ENCODE results near the gene POLR2M.

Gene POLR2M

DNA sequence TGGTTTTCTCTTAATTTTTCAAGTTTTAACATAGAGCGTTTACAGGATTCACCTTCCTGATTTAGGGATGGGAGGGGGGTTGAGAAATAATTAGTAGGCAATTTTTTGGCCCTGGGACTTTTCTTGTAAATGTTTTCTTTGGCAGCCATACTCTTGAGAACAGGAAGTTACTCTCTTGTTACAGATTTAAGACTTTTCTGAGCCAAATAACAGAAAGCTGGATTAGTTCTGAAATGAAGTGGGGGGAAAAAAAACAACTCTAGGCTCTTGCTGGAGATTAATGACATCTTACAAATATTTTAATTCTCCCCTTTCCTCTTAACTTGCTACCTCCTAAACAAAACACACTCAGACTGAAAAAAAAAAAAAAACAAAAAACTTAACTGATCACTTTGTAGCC, 13.8 kb upstream of the POLR2M start:
- no peak for DNase-seq (ENCODE audit: low read depth in 2 of 2)

DNA sequence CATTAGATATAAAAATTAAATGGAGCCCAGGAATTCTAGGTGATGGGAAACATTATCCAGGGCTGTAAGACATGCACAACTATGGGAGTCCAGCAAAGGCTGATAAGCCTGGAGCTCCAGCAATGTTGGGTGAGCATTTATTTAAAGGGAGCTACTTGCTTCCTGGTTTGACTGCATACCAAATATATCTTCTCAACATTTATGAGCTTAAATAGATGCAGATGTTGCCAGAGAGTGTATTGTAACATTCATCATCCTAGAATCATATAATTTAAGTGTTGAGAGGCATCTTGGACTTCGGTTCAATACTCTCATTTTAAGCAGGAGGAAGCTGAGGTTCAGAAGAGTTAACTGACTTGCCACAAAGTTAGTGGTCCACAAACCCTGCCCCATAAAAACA, 12.2 kb upstream of the POLR2M start:
- DNase-seq (ENCODE audit: low read depth in 2 of 2), result no peak

DNA sequence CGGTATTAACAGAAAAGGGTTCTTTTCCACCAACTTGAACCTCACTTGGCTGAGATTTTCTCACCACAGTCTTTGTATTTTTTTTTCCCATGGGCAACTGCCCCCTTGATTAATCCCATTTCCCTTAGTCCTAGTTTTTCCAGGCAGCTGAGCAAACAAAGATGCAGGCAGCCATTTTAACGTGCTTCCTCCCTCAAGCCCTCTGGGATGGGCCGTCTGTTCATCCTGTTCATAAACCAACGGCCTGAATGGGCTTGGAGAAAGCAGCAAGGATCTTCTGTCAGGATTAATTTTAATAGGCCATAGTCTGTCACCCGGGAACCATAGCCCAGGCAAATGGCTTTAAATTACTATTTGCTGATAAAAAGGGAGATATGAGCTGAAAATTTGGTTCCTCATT, 10.4 kb upstream of the POLR2M start:
- DNase-seq (ENCODE audit: low read depth in 2 of 2), result no peak

DNA sequence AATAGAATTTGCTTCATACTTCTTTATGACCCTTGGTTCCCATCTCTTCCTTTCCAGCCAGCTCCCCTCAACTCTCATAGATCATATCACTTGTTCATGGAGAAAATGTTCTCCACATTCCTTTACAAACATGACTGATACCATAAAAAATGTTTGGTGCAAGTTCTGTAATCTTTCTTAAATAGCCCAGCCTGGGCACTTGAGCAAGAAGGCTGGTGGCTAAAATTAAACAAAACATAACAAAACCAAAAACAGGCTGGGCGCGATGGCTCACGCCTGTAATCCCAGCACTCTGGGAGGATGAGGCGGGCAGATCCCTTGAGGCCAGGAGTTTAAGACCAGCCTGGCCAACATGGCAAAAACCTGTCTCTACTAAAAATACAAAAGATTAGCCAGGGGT, 8.9 kb upstream of the POLR2M start:
- DNase-seq (ENCODE audit: low read depth in 2 of 2), result no peak

DNA sequence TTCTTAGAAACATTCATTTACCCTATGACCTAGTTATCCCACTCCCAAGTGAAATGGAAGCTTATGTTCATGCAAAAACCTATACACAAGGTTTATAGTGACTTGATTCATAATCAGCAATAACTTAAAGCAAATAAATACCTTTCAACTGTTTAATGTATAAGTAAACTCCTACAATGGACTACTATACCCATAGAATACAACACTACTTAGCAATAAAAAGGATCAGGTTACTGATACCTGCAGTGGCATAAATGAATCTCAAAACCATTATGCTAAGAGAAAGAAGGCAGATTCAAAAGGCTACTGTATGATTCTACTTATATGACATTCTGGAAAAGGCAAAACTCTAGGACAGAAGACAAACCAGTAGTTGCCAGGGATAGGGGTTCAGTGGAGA, 8.3 kb upstream of the POLR2M start:
- DNase-seq (ENCODE audit: low read depth in 2 of 2), result no peak

DNA sequence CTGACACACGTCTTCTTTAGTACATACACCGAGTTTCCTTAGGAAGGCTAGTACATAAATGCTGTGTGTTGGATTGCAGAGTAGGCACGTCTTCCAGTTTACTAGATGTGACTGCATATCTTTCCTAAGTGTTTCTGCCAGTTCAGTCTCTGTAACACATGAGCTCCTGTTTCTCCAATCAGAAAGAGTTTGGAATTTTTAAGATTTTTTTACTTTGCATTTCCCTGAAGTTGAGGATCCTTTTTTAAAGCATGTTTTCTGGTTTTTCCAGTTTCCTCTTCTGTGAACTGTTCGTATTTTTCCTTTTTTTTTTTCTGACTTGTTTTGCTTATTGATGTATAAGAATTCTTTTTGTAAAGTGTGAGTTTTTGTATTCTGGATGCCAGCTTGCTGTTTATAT, 7.5 kb upstream of the POLR2M start:
- no peak for DNase-seq (ENCODE audit: low read depth in 2 of 2)

DNA sequence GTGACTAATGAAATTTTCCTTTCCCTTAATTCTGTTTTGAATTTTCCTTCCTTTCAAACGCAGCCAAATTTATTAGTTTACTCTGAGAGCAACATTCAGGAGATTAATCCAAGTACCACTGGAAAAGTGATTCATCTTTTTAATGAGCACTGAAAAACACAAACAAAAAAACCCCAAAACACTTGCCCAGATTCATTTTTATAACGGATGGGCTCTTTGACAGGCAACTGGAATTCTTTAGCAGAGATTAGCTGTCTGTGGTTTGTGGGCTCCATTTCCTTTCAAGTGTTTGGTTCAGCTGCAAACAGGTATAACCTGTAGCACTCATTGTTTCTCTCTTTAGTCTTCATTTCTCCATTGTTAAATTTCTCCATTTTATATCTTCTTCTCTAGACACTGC, 3.1 kb upstream of the POLR2M start:
- no peak for DNase-seq (ENCODE audit: low read depth in 2 of 2)

DNA sequence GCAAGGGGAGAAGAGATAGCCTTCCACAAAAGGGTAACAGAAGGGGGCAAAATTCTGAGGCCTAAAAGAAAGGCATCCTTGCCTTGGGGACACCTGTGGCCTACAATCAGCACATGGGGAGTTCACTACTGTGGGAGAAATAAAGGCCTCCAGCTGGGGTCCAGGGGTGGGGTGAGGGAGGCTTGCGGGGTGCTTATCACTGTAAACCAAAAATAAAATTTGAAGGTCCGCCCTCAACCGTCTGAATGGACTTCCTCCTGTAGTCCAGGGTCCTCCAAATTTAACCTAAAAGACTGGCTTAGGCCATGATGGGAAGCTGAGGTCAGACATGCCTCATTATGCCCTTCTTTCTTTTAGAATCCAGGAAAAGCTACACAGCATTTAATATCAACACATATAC, 2.1 kb upstream of the POLR2M start:
- no peak for DNase-seq (ENCODE audit: low read depth in 2 of 2)

DNA sequence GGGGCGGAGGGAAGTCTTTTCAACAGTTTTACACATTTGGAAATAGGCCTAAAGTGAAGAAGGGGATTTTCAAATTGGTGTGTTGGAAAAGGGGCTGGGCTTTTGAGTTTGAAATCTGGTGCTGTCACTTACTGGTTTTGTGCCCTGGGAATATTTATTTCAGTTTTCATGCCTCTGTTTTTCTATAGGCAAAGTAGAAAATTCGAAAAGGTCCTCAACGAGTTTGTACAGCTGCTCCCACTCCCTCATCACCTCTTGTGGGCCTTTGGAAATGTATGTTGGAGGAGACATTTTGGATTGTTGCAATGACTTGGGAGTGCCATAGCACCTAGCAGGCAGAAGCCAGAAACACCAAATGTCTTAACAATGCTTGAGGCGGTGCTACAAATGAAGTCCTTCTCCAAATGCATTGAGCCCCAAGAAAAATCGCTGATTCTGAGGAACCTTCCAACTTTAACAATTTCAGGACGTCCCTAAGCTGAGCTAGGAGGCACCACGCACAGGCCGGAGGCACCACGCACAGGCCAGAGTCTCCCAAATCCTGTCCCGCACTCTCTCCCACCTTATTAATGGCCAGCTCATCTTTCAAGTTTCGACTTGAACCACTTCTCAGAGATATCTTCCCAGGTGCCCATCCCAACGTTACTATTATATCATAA, 639 bp upstream of the POLR2M start:
- DNase-seq (ENCODE audit: low read depth in 2 of 2), result no peak

DNA sequence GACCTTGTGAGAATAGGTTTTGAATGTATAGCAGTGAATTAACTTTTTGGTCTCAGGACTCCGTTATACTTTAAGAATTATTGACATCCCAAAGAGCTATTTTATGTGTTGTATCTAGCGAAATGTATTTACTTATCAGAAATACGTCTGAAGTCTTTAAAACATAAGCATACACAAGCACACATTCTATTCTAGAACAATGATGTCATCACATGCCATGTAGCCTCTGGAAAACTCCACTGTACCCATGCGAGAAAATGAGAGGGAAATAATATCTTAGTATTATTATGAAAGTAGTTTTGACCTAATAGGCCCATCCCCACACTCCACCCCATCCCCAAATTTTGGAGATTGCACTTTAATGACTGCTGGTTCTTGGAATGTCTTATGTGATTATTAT, 1.5 kb downstream of the POLR2M start:
- DNase-seq (ENCODE audit: low read depth in 2 of 2), result no peak

DNA sequence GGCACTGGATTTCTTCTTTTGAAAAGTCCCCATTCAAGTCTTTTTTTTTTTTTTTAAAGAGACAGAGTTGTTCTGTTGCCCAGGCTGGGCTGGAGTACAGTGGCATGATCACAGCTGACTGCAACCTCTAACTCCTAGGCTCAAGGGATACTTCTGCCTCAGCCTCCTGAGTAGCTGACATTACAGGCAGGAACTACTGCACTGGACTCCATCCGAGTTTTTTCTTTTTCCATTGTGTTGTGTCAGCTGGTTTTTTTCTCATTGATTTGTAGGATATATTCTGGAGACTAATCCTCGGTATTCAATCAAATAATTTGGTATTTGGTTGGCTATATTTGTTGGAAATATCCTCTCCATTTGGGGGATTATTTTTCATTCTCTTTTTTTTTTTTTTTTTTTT, 11.8 kb downstream of the POLR2M start:
- no peak for DNase-seq (ENCODE audit: low read depth in 2 of 2)

DNA sequence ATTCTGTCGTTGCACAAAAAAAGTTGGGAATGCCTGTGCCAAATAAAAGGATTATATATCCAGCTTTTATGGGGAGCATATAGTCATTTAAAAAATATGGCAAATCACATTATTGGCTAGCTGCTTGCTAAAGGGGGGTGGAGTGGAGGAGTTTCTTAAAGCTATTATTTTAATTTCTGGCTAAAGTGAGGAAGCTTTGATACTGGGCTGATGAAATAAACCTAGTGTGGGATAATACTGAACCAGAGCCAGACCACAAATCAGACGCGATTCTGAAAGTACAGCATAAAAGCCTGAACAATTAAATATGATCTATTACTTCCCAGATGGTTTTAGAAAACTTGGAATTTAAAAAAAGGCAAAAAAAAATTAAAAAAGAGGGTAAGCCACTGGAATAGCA, 14.4 kb downstream of the POLR2M start:
- DNase-seq (ENCODE audit: low read depth in 2 of 2), result no peak

DNA sequence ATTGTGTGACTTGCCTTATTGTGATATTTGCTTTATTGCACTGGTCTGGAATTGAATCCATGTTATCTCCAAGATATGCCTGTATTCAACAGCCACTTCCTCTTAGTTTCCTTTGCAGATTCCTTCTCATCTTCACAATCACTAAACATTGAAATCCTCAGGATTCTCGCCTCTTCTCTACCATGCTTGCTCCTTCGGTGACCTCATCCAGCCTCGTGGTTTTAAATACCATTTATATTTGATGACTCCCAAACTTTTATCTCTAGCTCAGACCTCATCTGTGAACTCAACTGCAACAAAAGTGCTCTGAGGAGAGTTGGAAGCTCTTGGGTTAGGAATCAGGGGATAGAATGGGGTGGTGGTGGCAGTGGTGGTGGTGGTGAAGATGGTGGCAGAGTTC, 19.9 kb downstream of the POLR2M start:
- DNase-seq (ENCODE audit: low read depth in 2 of 2), result no peak

DNA sequence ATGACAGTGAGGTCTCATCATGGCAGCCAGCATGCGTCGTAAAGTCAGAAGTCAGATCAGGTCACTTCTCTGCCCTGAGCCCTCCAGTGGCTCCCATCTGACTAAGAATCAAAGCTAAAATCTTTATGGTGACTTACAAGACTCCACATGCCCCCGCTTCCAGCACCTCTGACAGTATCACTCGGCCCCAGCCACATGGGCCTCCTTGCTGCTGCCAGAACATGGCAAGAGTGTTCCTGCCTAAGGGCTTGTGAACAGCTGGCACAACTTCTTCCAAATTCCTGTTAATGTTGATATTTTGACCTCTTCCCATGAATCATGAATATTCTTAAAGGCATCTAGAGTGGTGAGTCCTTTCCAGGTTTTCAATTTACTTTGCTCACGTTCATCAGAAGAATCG, 20.5 kb downstream of the POLR2M start:
- DNase-seq (ENCODE audit: low read depth in 2 of 2), result no peak

DNA sequence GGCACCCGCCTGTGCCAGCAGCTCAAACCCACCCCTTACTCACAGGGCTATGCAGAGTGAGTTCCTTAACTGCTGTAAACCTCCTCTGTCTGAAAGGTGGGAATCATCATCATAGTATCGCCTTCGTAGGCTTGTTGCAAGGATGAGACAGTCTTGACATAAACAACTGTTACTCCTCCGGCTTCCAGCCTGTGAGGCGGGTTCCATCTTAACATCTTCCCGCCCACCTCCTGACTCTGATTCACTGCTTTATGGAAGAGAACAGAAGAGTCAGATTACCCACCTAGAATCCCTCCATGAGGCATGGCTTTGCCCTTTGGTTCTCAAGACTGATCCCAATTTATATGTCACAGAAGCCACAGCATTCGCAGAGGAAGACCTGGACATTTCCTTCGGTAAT, 21.9 kb downstream of the POLR2M start:
- no peak for DNase-seq (ENCODE audit: low read depth in 2 of 2)

DNA sequence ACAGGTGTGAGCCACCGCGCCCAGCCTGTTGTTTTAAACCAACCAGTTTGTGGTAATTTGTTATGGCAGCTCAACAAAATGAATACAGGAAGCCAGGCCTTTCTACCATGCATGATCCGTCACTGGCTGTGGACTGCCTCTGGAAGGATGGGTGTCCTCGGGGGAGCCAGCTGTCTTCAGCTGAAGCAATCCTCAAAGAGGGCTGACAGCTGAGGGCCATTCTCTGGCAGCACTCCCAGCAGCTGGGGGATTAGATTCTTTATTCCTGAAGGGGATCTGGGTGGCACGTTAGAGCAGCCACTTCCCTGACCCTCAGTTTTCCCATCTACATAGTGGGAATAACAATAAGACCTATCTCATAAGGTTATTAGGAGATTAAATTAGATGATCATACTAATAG, 24.4 kb downstream of the POLR2M start:
- DNase-seq (ENCODE audit: low read depth in 2 of 2), result no peak

DNA sequence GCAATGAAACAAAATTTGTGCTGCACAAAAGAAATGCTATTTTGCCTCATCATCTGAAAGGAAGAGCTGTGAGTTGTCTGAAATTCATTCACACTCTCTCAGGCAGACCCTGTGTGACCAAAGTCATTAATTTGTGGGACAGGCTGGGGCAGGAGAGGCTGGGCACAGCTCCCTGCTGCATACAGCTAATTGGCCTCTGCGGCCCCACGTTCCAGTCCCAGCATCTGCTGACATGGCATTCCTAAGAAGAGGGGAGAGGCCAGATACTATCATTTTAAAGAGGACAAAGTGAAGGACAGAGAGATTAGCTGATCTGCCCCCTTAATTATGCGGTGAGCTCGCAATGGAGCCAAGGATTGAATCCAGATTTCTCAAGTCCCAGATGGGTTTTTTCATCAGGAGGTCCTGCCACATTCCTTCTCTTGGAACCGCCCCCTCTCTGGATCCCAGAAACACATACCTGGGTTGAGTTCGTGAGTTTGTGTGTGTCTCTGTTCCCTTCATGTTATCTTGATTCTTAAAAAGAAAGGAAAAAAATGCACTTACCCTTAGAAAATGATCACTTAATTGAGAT, 25.1 kb downstream of the POLR2M start:
- DNase-seq (ENCODE audit: low read depth in 2 of 2), result no peak

DNA sequence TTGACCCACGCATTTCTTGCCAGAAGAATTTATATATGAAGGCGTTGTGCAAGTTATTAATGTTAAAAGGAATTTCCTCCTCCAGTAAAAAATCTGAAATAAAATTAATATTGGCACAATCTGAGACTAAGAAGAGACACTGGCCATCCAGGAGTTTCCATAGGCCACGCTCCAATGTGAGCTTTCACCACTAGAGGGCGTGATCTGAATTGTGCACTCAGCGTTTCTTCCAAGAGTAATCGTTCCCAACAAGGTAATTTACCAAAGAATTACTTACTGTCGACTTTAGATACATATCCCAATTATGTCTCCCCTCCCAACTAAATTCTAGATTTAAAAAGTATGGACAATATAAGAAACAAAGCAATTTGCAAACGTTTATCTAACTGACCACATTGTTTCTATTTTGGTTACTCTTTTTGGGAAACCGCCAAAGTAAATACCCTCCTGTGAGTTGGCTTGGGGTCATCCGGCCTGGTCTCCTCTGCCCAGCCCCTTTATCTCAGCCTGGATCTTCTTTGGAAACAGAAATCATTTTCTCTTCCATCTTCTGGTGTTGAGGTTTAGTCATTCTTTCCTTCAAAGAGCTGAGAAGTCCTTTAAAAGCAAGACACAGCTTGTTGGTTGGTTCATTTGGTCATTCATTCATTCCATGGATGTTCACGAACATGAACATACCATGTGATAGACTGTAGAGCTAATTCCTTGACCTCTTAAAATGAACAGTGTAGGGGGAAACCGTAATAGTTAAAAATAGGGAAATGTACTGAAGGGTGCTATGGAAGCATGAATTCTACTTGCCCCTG, 26.2 kb downstream of the POLR2M start:
- peak in 1 of 2 donors; percentile 7 for DNase-seq (ENCODE audit: low read depth in 2 of 2)

DNA sequence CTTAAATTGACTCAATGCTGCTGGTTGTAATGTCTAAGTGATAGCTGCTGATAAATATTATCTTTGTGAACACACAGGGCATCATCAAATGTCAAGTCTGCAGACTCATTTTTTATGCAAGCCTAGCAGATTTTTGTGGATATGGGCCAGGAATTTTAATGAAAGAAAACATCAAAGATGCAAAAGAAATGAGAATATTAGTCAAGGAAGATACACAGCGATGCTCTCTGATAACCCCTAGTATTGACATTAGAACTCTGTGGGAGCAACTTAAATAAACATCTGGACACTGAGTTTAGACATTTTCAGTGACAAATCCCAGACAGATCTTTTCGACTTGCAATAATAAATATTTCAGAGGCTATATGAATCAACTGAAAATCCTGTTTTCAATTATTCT, 28.3 kb downstream of the POLR2M start:
- no peak for DNase-seq (ENCODE audit: low read depth in 2 of 2)

DNA sequence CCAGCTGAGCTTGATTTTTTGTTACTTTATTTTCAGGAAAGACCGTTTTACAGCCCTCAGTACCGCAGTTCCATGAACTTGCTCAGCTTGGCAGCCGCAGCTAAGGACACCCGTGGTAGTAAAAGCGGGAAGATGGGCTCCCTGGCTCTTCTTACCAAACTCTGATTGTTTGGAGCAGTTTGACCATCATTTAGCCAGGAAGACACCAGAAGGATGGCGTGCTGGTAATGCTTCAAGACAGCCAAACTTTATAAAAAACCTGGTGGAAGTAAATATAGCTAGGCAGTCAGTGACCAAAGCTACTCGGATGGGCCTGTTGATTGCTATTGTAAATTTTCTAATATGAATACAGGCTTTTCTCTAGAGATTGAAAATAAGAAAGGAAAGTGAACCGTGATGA, 28.9 kb downstream of the POLR2M start:
- no peak for DNase-seq (ENCODE audit: low read depth in 2 of 2)

DNA sequence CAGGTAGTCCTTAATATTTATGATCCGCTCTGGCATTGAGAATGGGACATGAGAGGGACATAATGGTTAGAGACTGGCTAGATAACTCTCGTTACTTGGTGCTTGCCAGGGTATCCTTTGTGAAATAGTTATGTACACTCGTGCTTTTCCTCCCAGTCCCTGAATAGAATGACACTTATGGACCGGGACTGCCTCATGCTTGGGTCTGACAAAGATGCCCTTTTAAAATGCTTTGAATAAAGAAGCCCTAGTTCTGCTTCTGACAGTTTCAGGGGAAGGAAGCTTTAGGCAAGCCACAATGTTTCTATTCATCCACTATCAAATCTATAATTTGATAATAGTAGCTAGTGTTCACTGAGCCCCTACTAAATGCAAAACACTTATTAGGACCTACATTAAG, 29.4 kb downstream of the POLR2M start:
- DNase-seq (ENCODE audit: low read depth in 2 of 2), result no peak

DNA sequence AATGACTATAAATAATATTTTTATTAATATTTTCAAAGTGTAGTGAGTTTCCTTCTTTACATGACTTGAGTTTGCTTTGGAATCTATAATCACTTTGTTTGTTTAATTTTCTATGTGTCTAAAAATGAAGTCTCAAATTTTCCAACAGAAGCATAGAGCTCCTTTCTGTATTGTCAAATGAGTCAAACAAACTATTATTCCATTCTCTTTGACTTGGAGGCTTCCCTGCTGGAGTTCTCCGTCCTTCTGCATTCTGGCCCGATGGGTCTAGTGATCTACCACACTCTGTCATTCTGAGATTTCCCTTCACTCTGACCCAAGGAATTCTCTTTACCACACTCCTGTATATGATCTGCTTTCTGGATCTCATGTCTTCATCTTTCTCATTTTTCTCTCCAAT, 30.1 kb downstream of the POLR2M start:
- DNase-seq (ENCODE audit: low read depth in 2 of 2), result no peak

DNA sequence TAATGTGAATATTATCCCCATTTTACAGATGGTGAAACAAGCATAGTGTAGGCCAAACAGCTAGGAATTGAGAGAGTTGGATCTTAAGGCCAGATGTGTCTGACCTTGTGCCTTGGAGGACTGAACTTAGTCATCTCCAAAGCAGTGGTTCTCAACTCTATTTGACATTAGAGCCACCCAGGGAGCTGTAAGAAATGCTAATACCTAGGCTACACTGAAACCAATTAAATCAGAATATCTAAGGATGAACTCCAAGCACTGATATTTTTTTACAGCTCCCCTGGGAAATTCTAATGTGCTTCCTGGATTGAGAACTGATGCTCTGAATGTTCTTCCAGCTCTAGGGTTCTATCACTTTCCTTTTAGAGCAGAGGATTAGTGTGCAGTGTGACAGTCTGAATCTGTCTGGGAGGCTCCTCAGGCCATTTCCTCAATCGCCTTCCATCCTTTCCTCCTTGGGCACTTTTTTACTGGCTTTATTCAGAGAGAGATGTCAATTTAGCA, 32.3 kb downstream of the POLR2M start:
- DNase-seq (ENCODE audit: low read depth in 2 of 2), result no peak

Data from stimulated activated CD8-positive, alpha-beta memory T cell treated with anti-CD3 and anti-CD28 coated beads, Interleukin-2, amount 100 ng/mL, for 1 hour (primary cell).